HTERT RPE-1 (cell line): ENCODE results near the gene NBPF15.
"Not testable (repeated sequence)": the region's sequence is repeated elsewhere in the genome, so short reads cannot be mapped to it uniquely, and the experiment has no call there.

Source experiments
- in situ Hi-C: fragments of 300-500 bp; cut with MboI; formaldehyde crosslinking; loops from 4 replicates; pipeline ENCODE4 v1.14.3; 2020; ENCODE audit warnings: low sequenced_read_pairs

NBPF15 gene, protein sequence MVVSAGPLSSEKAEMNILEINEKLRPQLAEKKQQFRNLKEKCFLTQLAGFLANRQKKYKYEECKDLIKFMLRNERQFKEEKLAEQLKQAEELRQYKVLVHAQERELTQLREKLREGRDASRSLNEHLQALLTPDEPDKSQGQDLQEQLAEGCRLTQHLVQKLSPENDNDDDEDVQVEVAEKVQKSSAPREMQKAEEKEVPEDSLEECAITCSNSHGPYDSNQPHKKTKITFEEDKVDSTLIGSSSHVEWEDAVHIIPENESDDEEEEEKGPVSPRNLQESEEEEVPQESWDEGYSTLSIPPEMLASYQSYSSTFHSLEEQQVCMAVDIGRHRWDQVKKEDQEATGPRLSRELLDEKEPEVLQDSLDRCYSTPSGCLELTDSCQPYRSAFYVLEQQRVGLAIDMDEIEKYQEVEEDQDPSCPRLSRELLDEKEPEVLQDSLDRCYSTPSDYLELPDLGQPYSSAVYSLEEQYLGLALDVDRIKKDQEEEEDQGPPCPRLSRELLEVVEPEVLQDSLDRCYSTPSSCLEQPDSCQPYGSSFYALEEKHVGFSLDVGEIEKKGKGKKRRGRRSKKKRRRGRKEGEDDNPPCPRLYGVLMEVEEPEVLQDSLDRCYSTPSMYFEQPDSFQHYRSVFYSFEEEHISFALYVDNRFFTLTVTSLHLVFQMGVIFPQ

DNA sequence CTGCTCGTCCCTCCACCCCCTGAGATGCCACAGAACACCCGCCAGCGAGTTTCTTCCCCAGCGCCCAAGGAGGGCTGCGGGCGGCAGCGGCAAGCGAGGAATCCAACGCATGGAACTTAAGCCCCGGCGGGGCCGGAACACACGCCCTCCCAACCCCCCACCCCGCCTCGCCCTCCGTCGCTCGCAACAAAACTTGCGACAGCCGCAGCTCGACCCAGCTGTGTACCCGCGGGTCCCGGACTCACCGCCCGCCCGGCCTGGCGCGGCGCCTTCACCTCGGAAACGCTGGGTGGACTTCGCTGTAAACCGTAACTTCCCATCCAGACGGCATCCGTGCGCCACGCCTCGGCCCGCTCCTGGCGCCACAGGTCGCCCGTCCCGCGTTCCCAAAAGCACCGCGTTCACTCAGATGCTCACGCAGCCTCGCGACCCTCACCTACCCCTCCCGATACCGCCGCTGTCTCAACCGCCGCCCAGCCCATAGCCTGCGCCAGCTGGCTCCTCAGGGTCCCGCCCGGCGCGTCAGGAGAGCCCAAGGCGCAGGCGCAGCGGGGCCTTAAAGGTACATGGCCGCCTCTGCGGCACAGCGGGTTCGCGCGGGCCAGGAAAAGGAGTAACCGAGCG, at the start of gene NBPF15:
Gene NBPF15, minus strand, starts transcription at position 534 of the 624 bp plus-strand sequence. CDS start 21,666 bp downstream, outside the sequence.
- in situ Hi-C loops, result not testable (repeated sequence)

DNA sequence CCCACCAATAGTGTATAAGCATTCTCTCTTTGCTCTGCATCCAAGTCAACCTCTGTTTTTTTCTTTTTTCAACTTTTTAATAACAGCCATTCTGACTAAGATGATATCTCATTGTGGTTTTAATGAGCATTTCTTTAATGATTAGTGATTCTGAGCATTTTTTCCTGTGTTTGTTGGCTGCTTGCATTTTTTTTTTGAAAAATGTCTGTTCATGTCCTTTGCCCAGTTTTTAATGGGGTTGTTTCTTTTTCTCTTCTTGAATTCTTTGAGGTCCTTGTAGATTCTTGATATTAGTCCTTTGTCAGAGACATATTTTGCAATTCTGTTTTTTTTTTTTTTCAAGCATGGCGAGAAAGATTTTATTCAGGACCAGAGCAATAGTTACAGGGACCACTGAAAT, 35.0 kb upstream of the NBPF15 start:
- in situ Hi-C loops, result not testable (repeated sequence)

DNA sequence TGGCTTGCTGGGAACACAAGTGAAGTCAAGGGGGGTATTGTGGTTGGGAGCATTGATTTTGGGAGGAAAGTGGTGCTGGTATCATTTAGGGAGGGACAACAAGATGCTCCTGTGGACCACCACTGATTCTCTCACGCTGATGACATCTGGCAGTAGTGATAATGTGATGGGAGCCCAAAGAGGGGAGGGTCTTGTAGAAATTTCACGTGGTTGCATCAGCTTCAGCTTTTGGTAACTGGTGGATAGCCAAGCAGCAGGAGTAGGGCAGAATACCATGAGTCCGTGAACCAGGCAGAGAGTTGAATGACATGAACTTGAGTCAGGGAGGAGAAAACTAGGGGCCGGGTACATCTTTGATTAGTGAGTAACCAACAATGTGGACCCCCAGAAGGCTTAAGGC, 32.7 kb upstream of the NBPF15 start:
- in situ Hi-C loops, result not testable (repeated sequence)

DNA sequence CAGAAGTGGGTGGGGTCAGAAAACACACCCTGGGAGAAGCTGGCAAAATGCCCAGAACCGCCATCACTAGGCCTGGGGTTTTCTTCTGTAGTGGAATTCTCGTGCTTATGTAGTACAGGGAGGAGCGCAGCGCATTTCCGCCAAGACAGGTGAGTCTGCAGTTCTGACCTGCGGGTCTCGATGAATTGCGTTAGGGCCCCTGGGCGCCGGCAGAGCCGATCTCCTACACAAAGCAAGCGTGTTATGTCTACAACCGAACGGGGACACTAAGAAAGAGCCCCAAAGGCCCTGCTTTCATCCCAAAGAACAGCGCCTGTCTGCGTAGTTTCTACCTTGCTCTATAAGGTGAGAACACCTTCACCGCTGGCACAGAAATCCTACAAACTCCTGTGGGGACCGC, 28.9 kb upstream of the NBPF15 start:
- in situ Hi-C loops, result not testable (repeated sequence)

DNA sequence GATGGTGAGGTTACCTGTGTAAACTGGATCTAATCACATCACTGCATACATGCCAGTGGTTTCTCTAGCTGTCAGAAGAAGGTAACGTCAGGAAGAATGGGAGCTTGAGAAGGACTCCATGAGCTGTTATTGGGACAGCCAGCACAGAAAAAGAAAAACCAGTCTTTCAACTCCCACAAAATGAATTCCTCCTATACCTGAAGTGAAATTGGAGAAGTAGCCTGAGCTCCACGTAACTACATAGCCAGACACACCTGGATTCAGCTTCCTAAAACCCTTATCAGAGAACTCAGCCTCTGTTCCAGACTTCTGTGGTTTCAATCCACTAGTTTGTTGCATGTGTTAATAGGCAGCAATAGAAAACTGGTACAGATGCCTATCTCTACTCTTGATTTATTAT, 25.5 kb upstream of the NBPF15 start:
- in situ Hi-C loops, result not testable (repeated sequence)

DNA sequence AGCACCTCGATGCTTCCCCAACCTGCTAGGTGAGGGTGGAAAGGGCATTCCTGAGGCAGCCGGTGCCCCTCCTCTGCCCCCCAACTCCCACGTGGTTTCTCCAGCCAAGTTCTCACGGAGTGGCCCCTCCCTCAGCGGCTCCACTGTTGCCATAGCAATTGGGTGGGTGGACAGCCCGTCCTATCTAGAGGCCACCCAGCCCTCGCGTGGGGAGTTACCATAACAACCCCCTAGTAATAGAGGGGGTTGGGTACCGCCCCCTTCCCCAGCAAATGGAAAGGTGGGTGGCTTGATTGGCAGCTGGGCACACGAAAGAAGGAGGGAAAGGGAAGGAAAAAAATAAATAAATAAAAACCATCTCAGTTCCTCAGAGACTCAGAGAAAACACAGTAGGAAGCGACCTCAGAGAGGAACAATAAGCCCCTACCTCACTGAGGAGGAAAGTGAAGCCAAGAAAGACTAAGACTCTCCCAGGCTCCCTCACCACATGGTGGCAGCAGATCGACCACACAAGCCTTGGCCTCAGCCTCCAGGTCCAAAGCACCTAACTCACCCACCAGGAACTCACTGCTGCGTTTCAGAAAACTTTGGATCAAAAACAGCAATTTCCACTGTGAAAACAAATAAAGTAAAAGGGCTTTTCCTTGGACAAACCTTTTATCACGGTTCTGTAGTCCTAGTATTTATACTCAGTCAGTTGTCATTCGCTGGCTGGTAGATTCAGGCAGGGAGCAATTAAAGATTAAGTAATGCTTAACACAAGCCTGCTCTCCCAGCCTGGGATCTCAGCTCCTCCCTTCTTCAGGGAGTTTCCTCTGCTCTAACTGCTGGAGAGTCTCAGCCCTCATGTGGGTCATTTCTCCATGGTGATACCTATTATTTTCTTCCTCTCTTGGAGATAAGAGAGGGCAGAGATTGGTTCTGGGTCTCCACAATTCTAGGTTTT, 23.9 kb upstream of the NBPF15 start:
- in situ Hi-C loops, result not testable (repeated sequence)

DNA sequence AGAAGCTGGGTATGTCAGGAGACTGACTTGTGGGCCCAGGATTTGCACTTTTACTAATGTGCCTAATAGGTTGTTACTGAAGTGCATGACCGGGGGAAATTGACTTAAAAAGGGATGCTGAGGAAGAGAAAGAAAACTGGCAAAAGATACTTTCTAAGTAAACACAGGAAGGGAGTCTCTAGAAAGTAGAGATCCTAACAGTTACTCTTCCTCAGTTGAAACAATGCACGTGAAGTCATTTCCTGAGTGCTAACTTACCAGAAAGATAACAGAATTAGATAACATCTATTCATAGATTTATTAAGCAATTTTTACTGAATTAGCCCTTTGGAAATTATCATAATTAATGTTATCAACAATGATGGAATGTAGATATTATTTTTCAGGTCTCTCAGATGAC, 12.4 kb upstream of the NBPF15 start:
- in situ Hi-C loops, result not testable (repeated sequence)

DNA sequence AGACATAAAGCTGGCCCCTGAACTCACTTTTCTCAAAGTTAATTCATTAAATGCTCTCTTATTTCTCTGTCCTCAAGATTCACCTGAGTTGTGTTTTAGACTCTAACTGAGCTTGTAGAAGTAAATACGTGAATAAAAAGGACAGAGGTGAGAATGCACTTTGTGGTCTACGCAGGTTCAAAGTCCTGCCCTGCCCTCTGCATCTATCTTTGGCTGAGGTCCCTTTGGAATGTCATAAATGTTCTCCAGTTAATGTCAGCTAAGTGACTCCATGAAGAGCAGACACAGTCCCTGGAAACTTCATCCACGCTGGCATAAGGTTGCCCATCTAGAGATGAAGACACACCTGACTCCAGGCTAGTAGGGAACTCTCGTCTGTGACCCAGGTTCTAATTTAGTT, 10.0 kb upstream of the NBPF15 start:
- in situ Hi-C loops, result not testable (repeated sequence)

DNA sequence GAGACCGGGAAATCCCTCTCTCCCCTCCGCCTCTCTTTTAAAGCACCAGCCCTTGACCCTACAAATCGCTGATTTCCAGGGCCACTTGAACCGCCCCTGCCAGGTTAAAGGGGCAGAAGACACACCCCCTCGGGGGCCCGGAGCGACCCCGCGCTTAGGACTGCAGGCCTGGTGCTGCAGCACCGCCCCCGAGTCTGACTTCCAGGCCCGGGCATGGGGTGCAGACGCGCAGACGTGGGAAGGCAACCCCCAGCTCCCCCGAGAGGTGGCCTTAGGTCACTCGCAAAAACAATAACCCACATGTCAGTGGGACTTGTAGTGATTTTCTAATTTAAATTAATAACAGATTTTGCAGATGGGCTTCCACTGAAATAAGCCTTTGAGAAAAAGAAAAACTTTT, 309 bp upstream of the NBPF15 start:
- in situ Hi-C loops, result not testable (repeated sequence)

DNA sequence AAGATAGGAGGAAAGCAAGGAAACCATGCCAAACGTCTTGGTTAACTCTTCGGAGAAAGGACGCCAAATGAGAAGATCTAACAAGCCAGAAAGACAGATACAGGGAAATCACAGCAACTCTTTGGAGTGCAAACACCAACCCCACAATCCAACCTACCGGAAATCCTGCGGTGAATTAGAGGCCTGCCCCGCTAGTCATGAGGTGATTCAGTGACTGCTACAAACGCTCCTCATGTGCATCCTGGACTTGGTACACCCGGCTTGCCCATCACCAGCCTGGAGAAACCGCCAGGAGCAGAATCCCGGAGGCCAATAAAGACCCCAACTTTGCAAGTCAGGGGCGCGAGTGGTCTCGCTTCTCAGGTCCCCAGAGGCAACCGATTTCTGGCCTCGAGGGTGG, 783 bp downstream of the NBPF15 start:
- in situ Hi-C loops, result not testable (repeated sequence)

DNA sequence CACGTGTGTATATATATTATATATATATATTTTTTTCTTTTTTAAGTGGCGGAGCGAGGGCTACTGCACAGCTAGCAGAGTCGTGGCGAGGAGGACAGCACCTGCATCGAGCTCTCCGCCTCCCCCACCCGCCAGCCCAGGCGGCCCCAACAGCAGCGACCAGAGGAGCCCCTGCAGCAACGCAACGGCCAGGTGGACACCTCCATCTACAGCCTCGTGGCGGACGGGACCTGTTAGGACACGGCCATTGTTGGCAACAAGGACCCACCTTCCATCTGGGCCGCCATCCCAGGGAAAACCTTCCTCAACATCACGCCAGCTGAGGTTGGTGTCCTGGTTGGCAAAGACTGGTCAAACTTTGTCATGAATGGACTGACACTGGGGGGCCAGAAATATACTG, 19.1 kb downstream of the NBPF15 start:
- in situ Hi-C loops, result not testable (repeated sequence)

DNA sequence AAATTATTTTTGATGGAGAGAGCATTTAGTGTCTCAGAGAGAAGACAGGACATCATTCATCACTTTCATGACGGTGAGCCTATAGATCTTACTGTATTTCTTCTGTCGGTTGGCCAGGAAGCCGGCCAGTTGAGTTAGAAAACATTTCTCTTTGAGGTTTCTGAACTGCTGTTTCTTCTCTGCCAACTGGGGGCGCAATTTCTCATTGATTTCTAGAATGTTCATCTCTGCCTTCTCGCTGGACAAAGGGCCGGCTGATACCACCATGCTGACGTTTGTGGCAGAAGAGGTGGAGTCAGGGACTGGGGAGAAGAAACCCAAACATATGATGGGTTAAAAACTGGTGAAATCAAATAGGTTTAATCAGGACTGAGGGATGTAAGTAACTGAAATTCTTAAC, 21.7 kb downstream of the NBPF15 start:
- in situ Hi-C loops, result not testable (repeated sequence)

DNA sequence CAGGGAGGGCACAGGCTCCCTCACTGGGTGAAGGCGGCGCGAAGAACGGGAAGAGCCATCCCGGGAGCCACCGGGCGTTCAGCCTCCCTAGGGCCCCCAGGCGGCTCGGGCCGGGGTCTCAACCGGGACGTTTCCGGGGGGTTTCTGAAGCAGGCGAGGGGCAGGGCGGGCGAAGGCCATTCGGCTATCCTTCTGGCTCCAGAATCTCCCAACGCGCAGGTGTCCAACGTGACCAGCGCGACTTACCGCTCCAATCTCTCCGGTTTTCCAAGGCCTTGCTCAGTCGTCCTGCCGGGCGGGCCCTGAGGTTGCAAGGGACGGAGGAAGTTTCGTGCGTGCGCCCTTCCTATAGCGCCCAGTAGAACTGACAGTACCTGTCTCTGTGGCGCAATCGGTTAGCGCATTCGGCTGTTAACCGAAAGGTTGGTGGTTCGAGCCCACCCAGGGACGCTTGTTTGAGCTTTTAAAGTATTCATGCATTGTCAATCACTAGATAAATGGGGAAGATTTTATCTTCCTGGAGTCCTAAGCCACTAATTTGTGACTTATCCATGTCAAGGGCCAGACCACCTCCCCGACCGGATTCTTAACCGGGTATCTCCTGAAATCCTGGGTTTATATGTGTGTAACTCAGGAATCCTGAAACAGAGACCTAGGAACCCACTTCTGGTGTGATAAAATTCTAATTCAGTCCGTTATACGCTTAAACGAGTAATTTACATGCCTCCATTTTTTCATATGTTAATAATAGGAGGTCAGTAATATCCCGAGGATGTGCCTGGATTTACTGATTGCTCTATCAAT, 42.4 kb downstream of the NBPF15 start:
- in situ Hi-C loops, result not testable (repeated sequence)

DNA sequence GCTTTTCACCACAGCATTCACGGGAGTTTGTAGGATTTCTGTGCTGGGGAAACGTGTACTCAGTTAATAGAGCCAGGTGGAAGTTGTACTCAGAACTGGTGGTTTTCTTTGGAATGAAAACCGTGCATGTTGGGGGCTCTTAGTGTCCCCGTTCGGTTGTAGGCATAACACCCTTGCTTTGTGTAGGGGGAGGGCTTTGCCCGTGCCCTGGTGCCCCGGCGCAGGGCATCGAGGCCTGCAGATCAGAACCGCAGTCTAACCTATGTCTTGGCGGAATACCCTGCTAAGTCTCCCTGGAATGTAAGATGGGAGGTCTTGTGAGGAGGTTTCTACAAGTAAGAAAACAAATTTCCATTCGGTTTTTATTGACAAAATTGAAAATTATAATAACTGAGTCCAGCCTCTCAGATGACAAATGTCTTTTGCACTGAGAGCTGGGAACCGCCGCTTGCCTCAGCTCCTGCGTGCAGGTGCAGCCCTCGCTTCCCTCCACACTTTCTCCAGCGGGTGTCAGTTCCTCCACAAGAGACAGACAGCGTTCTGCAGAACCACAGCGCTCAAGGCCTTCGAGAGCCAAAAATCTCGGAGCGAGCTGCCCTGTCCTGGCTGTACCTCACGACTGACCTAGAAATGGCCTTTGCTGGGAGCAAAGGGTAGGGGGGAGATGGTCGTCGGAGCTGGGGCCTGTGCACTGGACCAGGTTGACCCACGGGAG, 47.9 kb downstream of the NBPF15 start:
- in situ Hi-C loops, result not testable (repeated sequence)

DNA sequence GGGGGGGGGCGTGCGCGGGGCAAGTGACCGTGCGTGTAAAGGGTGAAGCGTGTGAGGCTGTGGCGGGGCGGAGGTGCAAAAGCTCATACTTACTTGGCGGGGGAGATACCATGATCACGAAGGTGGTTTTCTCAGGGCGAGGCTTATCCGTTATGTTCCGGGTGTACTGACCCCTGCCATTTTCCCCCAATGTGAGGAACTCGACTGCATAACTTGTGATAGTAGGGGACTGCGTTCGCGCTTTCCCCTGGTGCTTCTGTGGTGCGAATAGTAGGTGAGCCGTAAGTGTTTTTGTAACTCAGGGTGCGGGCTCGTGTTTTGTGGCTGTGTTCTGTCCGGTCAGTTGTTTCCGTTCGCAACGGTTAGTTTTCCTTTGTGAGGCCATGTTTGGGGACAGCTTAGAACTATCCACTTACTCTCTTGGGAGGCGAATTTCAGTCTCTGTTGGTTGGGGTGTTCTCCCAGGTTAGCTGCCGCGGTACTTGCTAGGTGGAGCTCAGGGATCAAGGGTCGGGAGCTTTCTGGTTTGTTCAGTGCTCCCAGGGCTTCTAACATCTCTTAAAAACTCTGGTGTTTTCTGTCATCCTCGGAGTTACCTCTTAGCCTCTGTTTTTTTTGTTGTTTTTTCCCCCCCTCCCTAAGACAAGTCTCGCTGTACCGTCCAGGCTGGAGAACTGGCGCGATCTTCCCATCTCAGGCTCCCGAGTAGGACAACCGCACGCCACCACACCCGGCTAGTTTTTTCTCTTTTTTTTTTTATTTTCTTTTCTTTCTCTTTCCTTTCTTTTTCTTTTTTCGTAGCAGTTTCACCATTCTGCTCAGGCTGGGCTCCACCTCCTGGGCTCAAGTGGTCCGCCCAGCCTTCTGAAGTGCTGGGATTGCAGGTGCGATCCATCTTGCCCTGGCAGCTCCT, 48.7 kb downstream of the NBPF15 start:
- in situ Hi-C loops, result not testable (repeated sequence)

DNA sequence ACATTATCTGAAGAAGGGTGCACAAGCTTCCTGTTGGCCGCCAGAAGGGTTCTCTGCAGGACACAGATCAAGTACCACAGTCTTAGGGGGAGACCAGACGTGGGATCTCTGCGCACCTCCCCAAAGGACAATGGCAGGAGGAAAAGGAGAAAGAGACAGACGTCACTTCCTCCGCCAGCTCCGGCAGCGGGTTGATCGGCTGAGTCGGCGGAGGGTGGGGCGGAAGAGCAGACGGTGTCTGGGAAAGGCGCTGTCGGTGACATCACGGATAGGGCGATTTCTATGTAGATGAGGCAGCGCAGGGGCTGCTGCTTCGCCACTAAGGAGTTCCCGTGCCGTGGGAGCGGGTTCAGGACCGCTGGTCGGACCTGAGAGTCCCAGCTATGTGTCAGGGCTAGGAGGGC, 49.4 kb downstream of the NBPF15 start:
- in situ Hi-C loops, result not testable (repeated sequence)

DNA sequence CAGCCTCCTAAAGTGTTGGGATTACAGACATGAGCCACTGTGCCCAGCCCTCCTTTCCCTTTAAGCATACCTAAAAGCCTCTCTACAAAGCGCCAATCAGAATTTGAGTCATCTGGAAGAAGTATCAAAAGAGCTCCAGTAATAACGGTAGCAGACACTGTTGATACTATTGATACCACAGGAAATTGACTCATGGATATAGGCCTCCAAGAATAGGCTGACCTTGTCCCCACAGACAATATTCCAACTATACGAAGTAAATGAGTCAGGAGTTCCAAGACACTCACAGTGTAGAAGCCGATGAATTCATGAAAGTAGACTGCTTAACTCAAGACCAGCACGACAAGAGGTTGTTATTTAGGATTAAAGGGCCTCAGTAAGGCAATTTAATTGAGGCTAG, 58.7 kb downstream of the NBPF15 start:
- in situ Hi-C loops, result not testable (repeated sequence)

DNA sequence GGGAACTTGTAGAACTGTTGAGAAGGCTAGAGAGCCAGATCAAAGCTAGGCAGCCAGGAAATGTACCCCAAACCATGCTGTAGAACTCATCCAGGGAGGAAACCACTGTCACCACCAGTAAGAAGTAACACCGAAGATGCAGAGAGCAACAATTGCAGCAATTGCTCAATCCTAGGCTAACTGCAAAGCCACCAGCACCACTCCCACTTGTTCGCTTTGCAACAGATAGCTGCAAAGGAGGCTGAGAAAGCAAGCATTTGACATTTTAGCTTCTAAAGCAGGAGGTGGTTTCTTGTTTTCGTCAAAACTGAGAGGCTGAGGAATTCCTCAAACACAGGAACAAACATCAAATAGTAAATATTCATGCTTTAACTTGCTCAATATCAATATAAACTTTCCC, 89.8 kb downstream of the NBPF15 start:
- in situ Hi-C loops, result not testable (repeated sequence)
